HG02943 (cell line): ENCODE results near the gene LRRC34.

Experiments used
- ATAC-seq: cut with Tn5 transposase; IDR thresholded peaks from one replicate; pipeline ENCODE4 v1.9.1; 2021; ENCODE audit warnings: mild to moderate bottlenecking, low read depth, moderate library complexity; ENCODE audit not compliant: unreplicated experiment

Gene LRRC34

GRCh38 chr3:169812332-169813235, at the start of gene LRRC34, which contains the start of gene LRRIQ4:
TSS of gene LRRC34 (minus strand) at chr3:169812904. CDS start at chr3:169812548, 356 bp downstream.
TSS of gene LRRIQ4 (plus strand) at chr3:169812870. CDS start at chr3:169821922, 9,052 bp downstream.
- peak; percentile 59 for ATAC-seq

GRCh38 chr3:169861871-169862270, 49.2 kb upstream of the LRRC34 start:
- ATAC-seq, result no peak

GRCh38 chr3:169857811-169858210, 45.1 kb upstream of the LRRC34 start:
- ATAC-seq, result no peak

- no peak for ATAC-seq
Measured at GRCh38 chr3:169855514-169855913, 42.8 kb upstream of the LRRC34 start.

GRCh38 chr3:169850618-169851017, 37.9 kb upstream of the LRRC34 start:
- no peak for ATAC-seq

- no peak for ATAC-seq
Measured at GRCh38 chr3:169848741-169849140, 36.0 kb upstream of the LRRC34 start.

GRCh38 chr3:169847896-169848295, 35.2 kb upstream of the LRRC34 start:
- ATAC-seq, result no peak

- no peak for ATAC-seq
Measured at GRCh38 chr3:169846458-169847193, 33.9 kb upstream of the LRRC34 start.

GRCh38 chr3:169842960-169843359, 30.3 kb upstream of the LRRC34 start:
- ATAC-seq, result no peak

- no peak for ATAC-seq
Measured at GRCh38 chr3:169841171-169841570, 28.5 kb upstream of the LRRC34 start.

GRCh38 chr3:169838511-169839030, 25.9 kb upstream of the LRRC34 start:
- ATAC-seq, result no peak

- no peak for ATAC-seq
Measured at GRCh38 chr3:169836942-169837275, 24.2 kb upstream of the LRRC34 start.

- ATAC-seq, result peak; percentile 71
Measured at GRCh38 chr3:169836078-169836941, 23.6 kb upstream of the LRRC34 start.

- no peak for ATAC-seq
Measured at GRCh38 chr3:169835533-169835932, 22.8 kb upstream of the LRRC34 start.

- no peak for ATAC-seq
Measured at GRCh38 chr3:169827712-169828111, 15.0 kb upstream of the LRRC34 start.

GRCh38 chr3:169825316-169825715, 12.6 kb upstream of the LRRC34 start:
- no peak for ATAC-seq

- ATAC-seq, result no peak
Measured at GRCh38 chr3:169822983-169823382, 10.3 kb upstream of the LRRC34 start.

GRCh38 chr3:169822540-169822939, 9.8 kb upstream of the LRRC34 start:
- no peak for ATAC-seq

GRCh38 chr3:169822091-169822490, 9.4 kb upstream of the LRRC34 start:
- ATAC-seq, result no peak

GRCh38 chr3:169818316-169818715, 5.6 kb upstream of the LRRC34 start:
- ATAC-seq, result no peak
